Peyer's patch (tissue), 4 donors: ENCODE results near the gene CNTNAP2.

Experiments
- POLR2A ChIP-seq, 2 donors: fragments of 450-650 bp; IDR thresholded peaks; one replicate each; pipeline ENCODE4 v1.5.1; 2017; ENCODE audit warnings: antibody characterized with exemption in 2 of 2, mild to moderate bottlenecking in 2 of 2, moderate library complexity in 2 of 2
- TF ChIP-seq, protein P1 (sequence below), 6 experiments: fragments of 450-650 bp in 4 of 6; fragments of 200-600 bp in 2 of 6; sonication (generic) in 1 of 6; IDR thresholded peaks; one replicate each; pipeline ENCODE4 v1.5.1; 2017 to 2019; ENCODE audit warnings: antibody characterized with exemption in 6 of 6, mild to moderate bottlenecking in 3 of 6, moderate library complexity in 1 of 6

DNA sequence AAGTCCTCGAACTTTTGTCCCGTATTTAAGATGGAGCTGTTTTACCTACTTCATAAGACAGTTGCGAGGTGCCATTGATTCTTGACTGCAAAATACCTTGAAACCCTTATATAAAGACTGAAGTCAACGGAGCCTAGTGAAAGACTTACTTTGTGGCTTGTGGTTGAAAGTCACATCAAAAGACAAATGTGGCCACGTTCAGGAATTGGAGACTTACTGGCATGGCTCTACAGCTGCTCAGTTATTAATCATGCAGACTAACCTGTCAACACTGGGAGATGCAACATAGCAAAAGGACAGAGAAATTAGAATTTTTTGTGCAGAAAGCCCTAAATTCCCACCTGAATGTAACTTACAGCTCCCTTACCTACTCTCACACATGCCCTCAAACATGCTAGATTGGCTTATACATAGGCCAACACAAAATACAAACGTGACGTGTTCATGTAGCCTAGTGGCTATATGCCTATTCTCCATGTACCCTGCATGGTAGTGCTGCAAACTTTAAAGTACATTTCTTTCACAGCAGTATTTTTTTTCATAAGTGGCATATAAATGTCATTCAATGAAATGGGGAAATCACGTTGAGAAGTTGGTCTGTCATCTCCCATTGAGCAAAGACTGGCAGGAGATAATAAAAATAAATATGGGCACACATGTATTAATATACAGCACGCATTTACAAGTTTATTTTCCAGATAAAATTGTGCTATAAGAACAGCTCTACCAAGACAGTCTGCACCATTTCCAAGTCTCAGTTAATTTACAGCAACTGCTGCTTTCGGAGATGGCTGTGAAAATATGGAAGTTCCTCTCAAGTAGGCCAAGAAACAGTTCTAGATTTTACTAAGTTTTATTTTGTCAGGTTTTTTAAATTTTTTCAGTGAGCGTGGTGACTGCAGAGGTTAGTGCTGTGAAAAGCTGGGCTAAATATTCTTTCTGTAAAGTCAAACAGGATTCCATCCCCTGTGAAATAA lies 2303.5 kb downstream of the CNTNAP2 start:
- TF ChIP-seq, protein P1, sequence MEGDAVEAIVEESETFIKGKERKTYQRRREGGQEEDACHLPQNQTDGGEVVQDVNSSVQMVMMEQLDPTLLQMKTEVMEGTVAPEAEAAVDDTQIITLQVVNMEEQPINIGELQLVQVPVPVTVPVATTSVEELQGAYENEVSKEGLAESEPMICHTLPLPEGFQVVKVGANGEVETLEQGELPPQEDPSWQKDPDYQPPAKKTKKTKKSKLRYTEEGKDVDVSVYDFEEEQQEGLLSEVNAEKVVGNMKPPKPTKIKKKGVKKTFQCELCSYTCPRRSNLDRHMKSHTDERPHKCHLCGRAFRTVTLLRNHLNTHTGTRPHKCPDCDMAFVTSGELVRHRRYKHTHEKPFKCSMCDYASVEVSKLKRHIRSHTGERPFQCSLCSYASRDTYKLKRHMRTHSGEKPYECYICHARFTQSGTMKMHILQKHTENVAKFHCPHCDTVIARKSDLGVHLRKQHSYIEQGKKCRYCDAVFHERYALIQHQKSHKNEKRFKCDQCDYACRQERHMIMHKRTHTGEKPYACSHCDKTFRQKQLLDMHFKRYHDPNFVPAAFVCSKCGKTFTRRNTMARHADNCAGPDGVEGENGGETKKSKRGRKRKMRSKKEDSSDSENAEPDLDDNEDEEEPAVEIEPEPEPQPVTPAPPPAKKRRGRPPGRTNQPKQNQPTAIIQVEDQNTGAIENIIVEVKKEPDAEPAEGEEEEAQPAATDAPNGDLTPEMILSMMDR (IDR thresholded peaks at IDR 0.05), result no peak
- no peak for TF ChIP-seq POLR2A (IDR thresholded peaks at IDR 0.05)
